Kidney tubule cell (primary cell): ENCODE results near the gene AP5B1.
"Not testable (repeated sequence)": the region's sequence is repeated elsewhere in the genome, so short reads cannot be mapped to it uniquely, and the experiment has no call there.

Experiments used
- DNase-seq: peaks from one replicate; pipeline ENCODE4 v3.0.0-alpha.2; 2018; ENCODE audit warnings: low spot score

The AP5B1 gene

DNA sequence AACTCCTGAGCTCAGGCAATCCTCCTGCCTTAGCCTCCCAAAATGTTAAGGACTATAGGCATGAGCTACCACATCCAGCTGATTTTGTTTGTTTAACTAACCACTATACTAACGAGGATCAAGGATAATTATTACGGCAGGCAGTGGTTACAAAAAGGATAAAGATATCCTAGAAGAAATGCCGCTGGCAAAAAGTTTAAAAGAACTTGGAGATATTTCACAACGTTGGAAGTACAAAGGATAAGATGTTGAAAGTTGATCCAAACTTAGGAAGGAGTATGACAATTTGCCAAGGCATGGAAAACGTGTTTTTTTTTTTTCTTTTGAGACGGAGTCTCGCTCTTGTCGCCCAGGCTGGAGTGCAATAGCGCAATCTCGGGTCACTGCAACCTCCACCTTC lies 13.4 kb downstream of the AP5B1 start:
- DNase-seq = no peak

DNA sequence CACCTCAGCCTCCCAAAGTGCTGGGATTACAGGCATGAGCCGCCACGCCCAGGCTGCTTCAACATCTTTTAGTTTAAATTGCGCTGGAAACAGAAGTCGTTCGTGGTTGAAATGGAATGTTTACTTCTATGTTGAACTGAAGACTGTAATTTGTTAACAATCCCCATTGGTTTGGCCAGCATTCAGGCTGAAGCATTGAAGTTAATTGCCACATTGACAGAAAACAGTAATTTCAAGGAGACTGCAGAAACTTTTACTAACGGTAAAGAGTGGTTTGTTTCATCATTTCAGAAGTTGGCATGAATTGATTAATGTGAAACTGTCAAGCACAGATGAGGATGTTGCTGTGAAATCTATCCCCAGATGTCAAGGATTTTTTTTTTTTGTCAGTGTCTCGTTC lies 14.2 kb downstream of the AP5B1 start:
- no peak for DNase-seq

DNA sequence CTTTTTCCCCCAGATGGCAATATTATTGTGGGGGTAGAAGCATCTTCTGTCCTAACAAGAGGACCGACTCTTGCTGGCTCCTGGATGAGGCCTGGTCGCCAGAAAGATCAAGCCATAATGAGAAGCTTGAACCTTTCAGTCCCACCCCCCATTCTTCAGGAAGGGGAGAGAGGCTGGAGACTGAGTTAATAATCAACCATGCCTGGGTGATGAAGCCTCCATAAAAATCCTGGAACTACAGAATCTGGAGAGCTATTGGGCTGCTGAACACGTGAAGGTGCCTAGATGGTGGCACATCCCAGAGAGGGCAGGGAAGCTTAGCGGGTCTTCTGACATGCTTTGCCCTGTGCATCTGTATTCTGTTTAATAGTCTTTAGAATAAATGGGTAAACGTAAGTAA lies 16.3 kb downstream of the AP5B1 start:
- peak; percentile 29 for DNase-seq

- DNase-seq = not testable (repeated sequence)
Observed at GRCh38 chr11:65762816-65763215, 18.0 kb downstream of the AP5B1 start.

GRCh38 chr11:65762169-65762568 lies 18.6 kb downstream of the AP5B1 start:
- not testable (repeated sequence) for DNase-seq

- no peak for DNase-seq
Observed at GRCh38 chr11:65745049-65745448, 35.7 kb downstream of the AP5B1 start.

- no peak for DNase-seq
Observed at GRCh38 chr11:65744699-65745042, 36.1 kb downstream of the AP5B1 start.

- DNase-seq = peak; percentile 26
Observed at GRCh38 chr11:65744026-65744698, 36.6 kb downstream of the AP5B1 start.

GRCh38 chr11:65743681-65744025 lies 37.1 kb downstream of the AP5B1 start:
- no peak for DNase-seq

GRCh38 chr11:65742353-65742752 lies 38.4 kb downstream of the AP5B1 start:
- no peak for DNase-seq

DNA sequence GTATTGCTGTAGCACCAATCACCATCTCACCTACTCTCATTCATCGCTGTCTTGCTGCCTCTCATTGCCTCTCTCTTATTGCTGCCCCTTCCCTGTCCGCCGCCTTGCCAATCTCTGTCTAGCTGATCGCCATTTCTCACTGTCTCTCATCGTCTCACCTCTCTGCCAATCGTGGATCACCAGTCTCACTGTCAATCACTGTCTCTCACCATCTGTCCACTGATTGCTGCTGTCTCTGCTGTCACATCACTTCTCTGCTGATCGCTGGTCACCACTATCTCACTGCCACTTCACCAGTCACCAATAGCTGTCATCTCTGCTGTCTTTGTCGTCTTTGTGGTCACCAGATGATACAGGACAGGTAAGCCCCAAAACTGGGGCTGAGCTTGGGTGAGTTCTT lies 39.6 kb downstream of the AP5B1 start:
- no peak for DNase-seq

DNA sequence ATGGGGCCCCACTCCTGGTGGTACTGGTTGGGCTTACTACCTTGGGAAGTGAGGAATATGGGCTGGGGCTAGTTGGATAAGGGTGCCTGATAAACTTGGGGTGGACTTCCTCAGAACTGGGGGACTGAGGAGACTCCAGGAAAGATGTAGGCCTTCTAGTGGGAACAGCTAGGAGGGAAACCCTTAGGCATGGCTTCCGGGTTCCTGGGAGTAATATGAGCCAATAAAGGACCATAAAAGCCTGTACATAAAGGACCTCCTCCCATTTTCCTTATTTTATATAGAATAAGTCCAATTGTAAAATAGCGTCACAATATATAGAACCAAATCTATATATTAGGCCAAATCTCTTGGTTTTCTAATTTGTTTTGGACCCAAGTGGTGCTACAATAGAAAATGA lies 41.8 kb downstream of the AP5B1 start:
- DNase-seq = no peak

- no peak for DNase-seq
Observed at GRCh38 chr11:65736810-65737209, 44.0 kb downstream of the AP5B1 start.

- DNase-seq = not testable (repeated sequence)
Observed at GRCh38 chr11:65735111-65735510, 45.7 kb downstream of the AP5B1 start.

DNA sequence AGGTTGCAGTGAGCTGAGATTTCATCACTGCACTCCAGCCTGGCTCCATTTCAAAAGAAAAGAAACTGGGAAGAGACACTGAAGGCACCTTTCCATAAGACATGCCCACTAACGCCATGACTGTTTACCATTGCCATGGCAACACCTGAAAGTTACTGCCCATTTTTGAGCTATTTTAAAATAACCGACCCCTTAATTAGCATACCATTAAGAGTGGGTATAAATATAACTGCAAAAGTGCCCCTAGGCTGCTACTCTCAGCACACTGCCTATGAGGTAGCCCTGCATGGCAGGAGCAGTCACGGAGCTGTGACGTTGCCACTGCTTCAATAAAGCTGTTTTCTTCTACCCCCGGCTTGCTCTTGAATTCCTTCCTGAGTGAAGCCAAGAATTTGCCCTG lies 50.3 kb downstream of the AP5B1 start:
- no peak for DNase-seq

GRCh38 chr11:65727865-65728264 lies 52.9 kb downstream of the AP5B1 start:
- no peak for DNase-seq

DNA sequence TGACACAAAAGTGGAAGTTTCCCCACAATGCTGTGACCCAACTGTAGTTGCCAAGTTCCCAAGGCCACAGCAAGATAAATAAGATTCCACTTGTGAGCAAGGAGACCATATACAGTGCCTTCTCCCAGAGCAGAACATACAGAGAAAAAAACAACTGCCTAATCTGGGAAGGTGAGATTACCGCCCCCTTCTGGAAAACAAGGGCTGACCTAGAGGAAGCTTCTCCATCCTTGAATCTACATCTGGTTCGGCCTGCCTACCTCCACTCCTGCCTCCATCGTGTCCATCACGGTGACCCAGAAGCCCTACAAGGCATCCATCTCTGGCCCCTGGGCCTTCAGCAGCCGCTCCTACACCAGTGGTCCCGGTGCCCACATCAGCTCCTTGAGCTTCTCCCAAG lies 54.1 kb downstream of the AP5B1 start:
- DNase-seq = no peak
